SH-SY5Y (cell line): ENCODE measurements around the gene VPS16.

ENCODE experiments used
- GATA2 ChIP-seq: IDR thresholded peaks from 2 replicates; pipeline ENCODE4 v1.6.1; 2011; ENCODE audit warnings: mild to moderate bottlenecking, low read depth, low read length
- GATA3 ChIP-seq: IDR thresholded peaks from 2 replicates; pipeline ENCODE4 v1.6.1; 2011; ENCODE audit warnings: low read depth, mild to moderate bottlenecking, low read length, moderate library complexity

DNA sequence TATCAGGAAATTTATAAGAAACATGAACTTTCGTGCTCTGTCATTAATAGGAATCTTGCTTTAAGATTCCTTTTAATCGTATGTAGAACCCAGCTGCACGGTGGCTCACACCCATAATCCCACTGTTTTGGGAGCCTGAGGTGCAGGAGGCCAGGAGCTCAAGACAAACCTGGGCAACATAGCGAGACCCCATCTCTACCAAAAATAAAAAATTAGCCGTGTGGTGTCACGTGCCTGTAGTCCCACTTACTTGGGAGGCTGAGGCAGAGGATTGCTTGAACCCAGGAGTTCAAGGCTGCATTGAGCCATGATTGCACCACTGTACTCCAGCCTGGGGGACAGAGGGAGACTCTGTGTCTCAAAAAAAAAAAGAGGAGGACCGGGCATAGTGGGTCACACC, 40.1 kb downstream of the VPS16 start:
- no peak for TF ChIP-seq GATA2
- no peak for TF ChIP-seq GATA3
